Occipital lobe (tissue), 2 donors: ENCODE measurements around the gene EVC. TPM values are rescaled to one million over a fixed set of nuclear protein-coding genes. Genes with fewer than 3 reads are reported as not detected.
A peak's percentile ranks its signal among the peaks of the same experiment; 100 is the strongest.
"Not testable (repeated sequence)": the region's sequence is repeated elsewhere in the genome, so short reads cannot be mapped to it uniquely, and the experiment has no call there.

ENCODE experiments used
- DNase-seq: peaks from one replicate; lab custom pipeline; 2025; lab: John Stamatoyannopoulos, UW
- total RNA-seq: library from RNA; depleted of rRNA; stranded (reverse); fragments of >200 nt; gene quantifications from one replicate; pipeline ENCODE4 v1.2.3, GENCODE V29; 2014

The EVC gene
- total RNA-seq, 1 donor from 2014 or later, result 5.1 TPM

GRCh38 chr4:5812057-5812456 is 101.1 kb downstream of the EVC start:
- not testable (repeated sequence) for DNase-seq

- DNase-seq, result no peak
Observed at GRCh38 chr4:5812506-5813229, 101.7 kb downstream of the EVC start.

- no peak for DNase-seq
Observed at GRCh38 chr4:5813882-5814255, 102.9 kb downstream of the EVC start.

- no peak for DNase-seq
Observed at GRCh38 chr4:5814421-5814820, 103.4 kb downstream of the EVC start.

GRCh38 chr4:5815641-5816040 is 104.6 kb downstream of the EVC start:
- DNase-seq, result no peak

GRCh38 chr4:5816101-5816500 is 105.1 kb downstream of the EVC start:
- DNase-seq, result no peak

GRCh38 chr4:5816851-5817375 is 105.9 kb downstream of the EVC start:
- no peak for DNase-seq

- peak; percentile 18 for DNase-seq
Observed at GRCh38 chr4:5821665-5822358, 110.8 kb downstream of the EVC start.

- no peak for DNase-seq
Observed at GRCh38 chr4:5822619-5823018, 111.6 kb downstream of the EVC start.

- no peak for DNase-seq
Observed at GRCh38 chr4:5823542-5824211, 112.7 kb downstream of the EVC start.

GRCh38 chr4:5824227-5824626 is 113.2 kb downstream of the EVC start:
- DNase-seq, result no peak

- no peak for DNase-seq
Observed at GRCh38 chr4:5824635-5825034, 113.6 kb downstream of the EVC start.

GRCh38 chr4:5825321-5826041 is 114.5 kb downstream of the EVC start:
- DNase-seq, result no peak

- DNase-seq, result no peak
Observed at GRCh38 chr4:5826437-5827107, 115.6 kb downstream of the EVC start.

GRCh38 chr4:5827108-5828004 is 116.4 kb downstream of the EVC start:
- DNase-seq, result no peak

GRCh38 chr4:5828005-5828391 is 117.0 kb downstream of the EVC start:
- no peak for DNase-seq

- no peak for DNase-seq
Observed at GRCh38 chr4:5836943-5837342, 125.9 kb downstream of the EVC start.

- not testable (repeated sequence) for DNase-seq
Observed at GRCh38 chr4:5837483-5837882, 126.5 kb downstream of the EVC start.

GRCh38 chr4:5839332-5839731 is 128.3 kb downstream of the EVC start:
- DNase-seq, result no peak
